GM23338 (cell line): ENCODE data around the gene RADIL.

Source experiments
- CREB1 ChIP-seq: fragments of 250-450 bp; sonication (Bioruptor Pico); IDR thresholded peaks from 2 replicates; pipeline ENCODE4 v1.5.0; 2020; ENCODE audit warnings: low read depth, mild to moderate bottlenecking, moderate library complexity
- CTCF ChIP-seq, 2 experiments: fragments of 200-600 bp in 1 of 2; sonication (generic) in 1 of 2; conservative IDR thresholded peaks; 2 replicates each; pipeline versions ENCODE4 v1.5.1 to v1.6.1; 2016 to 2017; ENCODE audit warnings: antibody characterized with exemption in 2 of 2, low read depth in 2 of 2, mild to moderate bottlenecking in 2 of 2, moderate library complexity in 1 of 2
- EZH2 ChIP-seq: fragments of 200-600 bp; sonication (generic); IDR thresholded peaks from one replicate; pipeline ENCODE4 v1.8.0; 2017; ENCODE audit warnings: antibody characterized with exemption, mild to moderate bottlenecking, low read depth; ENCODE audit not compliant: unreplicated experiment
- POLR2AphosphoS5 ChIP-seq: IDR thresholded peaks from 2 replicates; pipeline ENCODE4 v1.6.1; 2016; ENCODE audit warnings: antibody characterized with exemption, low read depth
- REST ChIP-seq: IDR thresholded peaks from one replicate; pipeline ENCODE4 v1.6.1; 2018; ENCODE audit warnings: antibody characterized with exemption; ENCODE audit not compliant: unreplicated experiment
- STAT1 ChIP-seq: IDR thresholded peaks from one replicate; pipeline ENCODE4 v1.6.1; 2016; ENCODE audit warnings: antibody characterized with exemption; ENCODE audit not compliant: unreplicated experiment

GRCh38 chr7:4790516-4790991, 93.0 kb downstream of the RADIL start:
- TF ChIP-seq CTCF (conservative IDR thresholded peaks at IDR 0.05; ENCODE audit: low read depth in 2 of 2): no peak
- no peak for TF ChIP-seq EZH2
- no peak for TF ChIP-seq POLR2AphosphoS5
- no peak for TF ChIP-seq STAT1
- TF ChIP-seq REST: no peak
- no peak for TF ChIP-seq CREB1
